Measurements from ENCODE around the gene SCARB1. TPM values are rescaled to one million over a fixed set of nuclear protein-coding genes. Genes with fewer than 3 reads are reported as not detected.

Gene SCARB1
- total RNA-seq, 1 donor from 2014 or later = 10.2 TPM

DNA sequence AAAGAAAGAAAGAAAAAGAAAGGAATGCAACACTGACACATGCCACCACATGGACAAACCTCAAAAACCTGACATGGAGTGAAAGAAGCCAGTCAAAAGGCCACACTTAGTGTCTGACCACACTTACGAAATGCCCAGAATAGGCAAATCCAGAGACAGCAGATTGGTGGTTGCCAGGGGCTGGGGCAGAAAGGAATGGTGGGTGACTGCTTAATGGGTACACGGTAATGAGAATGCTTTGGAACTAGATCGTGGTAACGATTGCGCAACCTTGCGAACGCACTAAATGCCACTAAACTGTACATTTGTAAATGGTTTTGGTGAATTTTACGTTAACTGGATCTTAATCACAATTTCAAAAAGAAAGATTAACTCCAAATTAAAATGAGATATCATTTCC is 39.5 kb downstream of the SCARB1 start:
- intact Hi-C loops (cut with micrococcal nuclease) = no loop called here

DNA sequence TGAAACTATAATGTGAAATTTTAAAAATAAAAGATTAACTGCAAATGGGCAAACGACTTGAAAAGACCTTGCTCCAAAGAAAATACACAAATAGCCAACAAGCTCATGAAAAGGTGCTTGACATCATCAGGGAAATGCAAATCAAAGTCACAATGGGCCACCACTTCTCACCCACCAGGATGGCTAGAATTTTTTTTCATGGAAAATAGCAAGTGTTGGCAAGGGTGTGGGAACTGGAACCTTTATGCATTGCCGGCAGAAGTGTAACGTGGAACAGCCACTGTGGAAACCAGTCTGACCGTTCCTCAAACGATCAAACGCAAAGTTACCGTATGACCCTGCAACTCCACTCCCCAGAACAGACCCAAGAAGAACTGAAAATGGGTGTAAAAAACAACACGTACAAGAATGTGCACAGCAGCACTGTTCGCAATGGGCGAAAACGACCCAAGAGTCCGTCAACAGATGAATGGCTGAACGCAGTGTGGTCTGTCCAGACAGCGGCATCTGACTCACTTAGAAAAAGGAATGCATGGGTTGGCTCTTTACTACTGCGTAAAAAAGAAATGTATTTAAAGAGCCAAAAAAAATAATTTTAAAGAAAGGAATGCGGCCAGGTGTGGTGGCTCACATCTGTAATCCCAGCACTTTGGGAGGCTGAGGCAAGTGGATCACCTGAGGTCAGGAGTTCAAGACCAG is 40.2 kb downstream of the SCARB1 start:
- intact Hi-C loops (cut with micrococcal nuclease) = no loop called here

DNA sequence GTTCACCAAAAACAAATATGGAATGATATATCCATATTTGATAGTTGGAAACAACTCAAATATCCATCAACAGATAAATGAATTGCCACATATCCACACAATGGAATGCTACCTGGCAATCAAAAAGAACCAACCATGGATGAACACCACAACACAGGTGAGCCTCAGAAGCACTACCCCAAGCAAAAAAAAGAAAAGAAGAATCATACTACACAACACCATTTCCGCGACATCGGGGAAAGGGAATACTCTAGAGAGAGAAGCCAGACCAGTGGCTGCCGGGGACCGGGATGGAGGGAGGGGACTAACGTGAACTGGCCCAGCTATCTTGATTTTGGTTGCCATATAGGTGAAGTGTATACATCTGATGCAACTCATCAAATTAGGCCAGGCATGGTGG is 41.4 kb downstream of the SCARB1 start:
- intact Hi-C loops (cut with micrococcal nuclease) = no loop called here

DNA sequence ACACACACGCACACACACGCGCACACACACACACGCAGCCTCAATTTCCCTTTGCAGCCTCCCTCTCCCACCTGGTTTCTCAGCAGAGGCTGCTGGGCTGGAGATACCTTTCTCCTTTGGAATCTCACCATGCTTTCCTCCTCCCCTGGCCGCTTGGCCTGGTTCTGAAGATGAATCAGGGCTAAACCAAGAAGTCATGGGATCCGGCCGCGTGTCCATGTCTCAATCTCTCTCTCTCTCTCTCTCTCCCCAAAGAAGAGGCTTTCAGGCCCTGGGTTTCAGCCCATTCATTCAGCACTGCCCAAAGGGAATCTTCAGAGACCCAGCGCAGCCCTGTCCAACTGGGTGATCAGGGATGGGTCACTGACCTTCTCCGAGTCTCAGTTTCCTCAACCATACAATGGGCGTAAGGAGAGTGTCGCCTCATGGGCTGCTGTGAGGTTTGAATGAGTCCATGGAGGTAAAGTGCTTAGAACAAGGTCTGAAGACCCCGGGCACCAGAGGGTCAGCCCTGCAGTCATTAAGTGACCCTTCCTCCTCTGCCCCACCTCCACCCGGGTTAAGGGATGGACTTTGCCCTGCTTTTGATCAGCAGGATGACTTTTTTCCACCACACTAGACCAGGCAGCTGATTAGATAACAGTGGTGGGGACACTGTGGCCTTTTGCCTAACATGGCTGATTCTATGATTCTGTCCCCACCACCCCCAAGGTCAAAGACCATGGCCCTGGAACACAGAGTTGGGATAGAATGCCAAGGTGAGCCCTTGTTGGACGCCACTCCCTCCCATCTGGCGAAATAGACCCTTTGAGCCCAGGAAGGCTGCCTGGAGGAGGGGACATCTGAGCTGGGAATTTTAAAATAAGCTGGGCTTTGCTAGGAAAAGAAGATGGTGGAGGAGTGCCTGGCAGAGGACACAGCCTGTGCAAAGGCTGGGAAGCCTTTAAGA is 42.1 kb downstream of the SCARB1 start:
- intact Hi-C loops (cut with micrococcal nuclease) = no loop called here

DNA sequence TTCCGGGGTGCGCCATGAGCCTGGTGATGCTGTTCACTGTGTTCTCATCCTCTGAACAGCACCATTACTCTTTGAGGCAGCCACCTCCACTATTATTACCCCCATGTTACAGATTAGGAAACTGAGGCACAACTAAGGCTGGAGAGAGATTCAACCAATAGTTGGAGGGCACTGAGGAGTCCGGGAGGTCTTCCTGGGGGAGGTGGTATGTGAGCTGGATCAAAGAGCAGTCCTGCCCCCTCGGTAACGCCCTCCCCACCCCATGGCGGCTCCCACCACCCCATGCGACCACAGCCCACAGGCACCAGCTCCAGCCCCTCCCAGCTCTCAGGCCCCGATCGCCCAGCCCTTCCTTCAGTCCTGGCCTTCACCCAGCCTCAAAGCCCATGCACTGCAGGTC is 43.5 kb downstream of the SCARB1 start:
- intact Hi-C loops (cut with micrococcal nuclease) = no loop called here

DNA sequence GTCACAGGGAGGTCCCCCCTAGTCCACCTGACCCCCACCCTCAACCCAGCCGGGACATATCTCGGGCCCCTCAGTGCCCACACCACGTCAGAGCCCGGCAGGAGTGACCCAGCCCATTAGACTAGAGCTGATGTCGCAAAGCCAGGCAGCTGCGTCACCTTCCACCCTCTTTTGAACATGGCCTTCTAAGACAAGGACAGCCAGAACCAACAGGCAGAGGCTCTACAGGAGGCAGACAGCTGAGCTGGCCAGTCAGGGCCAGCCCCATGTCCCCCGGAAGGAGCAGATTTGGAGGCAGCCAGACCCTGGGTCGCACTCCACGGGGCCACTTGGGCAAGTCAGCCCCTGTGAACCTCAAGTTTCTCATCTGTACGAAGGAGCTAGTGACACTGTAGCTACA is 44.1 kb downstream of the SCARB1 start:
- intact Hi-C loops (cut with micrococcal nuclease) = no loop called here

DNA sequence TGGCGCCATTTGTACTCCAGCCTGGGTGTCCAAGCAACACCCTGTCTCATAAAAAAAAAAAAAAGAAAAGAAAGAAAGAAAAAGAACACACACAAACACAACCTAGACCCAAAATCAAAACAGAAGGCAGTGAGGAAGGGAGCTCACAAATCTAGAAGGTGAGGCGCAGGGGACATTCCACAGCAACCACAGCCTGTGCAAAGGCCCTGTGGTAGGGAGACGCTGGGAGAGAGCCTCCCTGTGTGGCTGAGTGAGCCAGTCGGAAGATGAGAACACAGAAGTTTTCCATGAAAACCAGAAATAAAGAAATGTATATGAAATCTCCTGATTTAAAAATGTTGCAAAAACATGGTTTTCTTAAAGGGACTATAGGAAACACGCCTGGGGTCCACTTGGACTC is 44.6 kb downstream of the SCARB1 start:
- intact Hi-C loops (cut with micrococcal nuclease) = no loop called here

DNA sequence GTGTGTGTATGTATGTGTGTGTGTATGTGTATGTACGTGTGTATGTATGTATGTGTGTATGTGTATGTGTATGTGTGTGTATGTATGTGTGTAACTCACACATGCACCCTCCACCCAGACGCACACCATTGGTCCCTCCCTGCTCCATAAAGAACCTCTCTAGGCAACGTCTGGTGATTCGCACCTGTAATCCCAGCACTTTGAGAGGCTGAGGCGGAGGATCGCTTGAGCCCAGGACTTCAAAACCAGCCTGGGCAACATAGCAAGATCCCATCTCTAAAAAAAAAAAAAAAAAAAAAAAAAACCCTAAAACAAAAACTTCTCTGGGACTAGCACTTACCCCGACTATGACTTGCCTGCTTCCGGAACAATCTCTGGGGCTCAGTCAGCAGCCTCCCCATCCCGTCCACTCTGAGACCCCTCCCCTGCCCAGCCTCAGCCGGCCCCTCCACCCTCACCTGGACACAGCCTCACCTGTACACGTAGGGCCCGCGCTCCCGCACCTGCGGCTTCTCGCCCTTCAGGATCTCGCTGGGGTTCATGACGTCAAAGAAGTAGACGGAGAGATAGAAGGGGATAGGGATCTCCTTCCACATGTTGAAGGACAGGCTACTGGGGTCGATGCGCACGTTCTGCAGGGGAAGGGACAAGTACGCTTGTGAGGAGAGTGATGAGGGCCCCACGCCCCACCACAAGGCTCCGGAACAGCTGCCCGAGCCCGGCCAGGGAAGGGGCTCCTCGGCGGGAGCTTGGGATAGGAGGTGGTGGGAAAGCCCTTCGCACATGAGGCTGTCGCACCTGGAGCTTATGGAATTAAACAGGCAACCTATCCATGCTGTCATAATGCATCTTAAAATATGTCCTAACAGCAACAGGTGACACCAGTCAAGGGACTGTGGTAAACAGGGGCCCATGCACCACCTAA is 46.3 kb downstream of the SCARB1 start:
- intact Hi-C loops (cut with micrococcal nuclease) = no loop called here

DNA sequence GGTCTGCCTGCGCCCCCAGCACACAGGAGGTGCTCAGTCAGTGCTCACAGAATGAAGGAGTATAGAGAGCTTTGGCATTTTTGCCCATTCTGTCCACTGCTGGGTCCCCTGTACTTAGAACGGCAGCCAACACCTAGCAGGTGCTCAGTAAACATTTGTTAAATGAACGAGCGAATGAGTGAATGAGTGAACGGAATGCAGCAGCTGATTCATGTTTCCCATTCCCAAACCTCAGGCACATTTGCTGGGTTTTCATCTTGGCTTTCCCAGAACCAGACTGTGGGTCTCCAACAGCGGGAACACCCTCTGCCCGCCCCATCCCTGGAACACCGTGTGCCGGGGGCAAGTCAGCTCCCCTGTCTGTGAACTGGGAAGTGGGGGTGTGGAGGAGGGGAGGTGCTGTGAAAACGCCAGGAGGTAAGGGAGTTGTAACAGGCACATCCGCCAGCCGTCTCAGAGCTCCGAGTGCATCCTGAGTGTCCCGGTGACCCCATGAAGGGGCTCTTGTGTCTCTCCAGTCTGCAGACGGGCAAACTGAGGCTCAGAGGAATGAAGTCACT is 47.3 kb downstream of the SCARB1 start:
- intact Hi-C loops (cut with micrococcal nuclease) = no loop called here

DNA sequence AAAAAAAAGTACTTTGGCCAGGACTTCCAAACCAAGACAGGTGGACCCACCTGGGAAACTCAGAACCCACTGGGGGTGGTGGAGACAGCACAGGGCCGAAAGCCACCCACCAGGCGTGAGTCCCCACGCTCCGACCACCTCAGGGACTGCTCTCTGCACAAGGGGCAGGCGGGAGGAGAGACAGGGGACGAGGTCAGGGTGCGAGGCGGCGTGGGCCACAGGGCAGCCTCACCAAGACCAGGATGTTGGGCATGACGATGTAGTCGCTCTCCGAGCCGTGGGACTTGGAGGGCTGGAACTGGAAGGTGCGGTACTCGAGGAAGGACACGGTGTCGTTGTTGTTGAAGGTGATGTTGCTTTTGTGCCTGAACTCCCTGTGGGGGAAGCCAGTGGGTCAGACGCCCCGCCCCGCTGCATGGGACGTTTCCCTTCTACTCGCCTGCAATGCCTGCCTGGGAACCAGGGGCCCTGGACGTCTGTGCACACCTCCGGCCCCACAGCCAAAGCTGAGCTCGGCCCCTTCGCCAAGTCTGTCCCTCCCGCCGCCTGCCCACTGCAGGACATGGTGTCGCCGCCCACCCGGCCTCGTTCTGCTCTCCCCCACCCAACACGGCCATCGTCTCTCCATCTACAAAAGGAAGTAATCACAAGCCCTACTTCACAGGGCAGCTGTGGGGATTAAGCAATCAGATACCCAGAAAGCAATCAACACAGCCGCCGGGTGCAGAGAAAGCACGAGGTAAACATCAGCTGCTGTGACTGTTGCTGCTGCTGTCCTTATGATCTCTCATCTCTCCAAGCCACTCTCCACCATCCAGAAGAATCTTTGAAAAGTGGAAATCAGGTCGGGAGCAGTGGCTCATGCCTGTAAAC is 48.7 kb downstream of the SCARB1 start:
- intact Hi-C loops (cut with micrococcal nuclease) = no loop called here

DNA sequence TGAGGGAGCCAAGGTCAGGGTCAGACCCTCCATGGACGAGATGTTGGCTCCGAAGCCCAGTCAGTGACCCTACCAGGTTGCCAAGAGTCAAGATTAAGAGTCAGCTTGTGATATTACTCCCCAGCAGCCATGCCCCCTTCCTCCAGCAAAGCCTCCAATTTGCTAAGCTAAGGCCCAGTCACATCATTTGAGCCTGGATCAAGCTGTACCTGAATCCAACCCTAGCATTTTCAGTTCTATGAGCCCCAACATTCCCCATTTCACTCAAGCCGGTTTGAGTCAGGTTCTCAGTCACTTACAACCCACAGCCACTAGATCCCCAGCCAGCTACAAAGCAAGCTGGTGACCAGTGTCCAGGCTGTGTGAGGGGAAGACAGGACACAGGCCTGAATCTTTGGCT is 49.9 kb downstream of the SCARB1 start:
- intact Hi-C loops (cut with micrococcal nuclease) = no loop called here

DNA sequence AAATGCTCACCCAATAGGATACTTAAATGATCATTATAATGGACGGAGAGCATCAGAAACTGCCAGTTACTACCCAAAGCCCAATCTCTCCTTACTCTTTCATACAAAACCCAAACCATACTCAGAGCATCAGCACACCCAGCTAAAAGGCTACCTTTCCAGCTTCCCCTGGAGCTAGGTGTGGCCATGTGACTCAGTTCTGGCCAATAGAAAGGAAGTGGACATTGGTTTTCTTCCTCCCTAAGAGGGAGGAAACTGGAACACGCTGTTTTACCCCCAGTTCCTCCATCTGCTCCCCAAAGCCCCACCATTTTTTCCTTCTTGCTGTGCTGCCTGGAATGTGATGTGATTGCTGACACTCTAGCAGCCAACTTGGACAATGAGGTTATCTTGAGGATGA is 50.7 kb downstream of the SCARB1 start:
- intact Hi-C loops (cut with micrococcal nuclease) = no loop called here

DNA sequence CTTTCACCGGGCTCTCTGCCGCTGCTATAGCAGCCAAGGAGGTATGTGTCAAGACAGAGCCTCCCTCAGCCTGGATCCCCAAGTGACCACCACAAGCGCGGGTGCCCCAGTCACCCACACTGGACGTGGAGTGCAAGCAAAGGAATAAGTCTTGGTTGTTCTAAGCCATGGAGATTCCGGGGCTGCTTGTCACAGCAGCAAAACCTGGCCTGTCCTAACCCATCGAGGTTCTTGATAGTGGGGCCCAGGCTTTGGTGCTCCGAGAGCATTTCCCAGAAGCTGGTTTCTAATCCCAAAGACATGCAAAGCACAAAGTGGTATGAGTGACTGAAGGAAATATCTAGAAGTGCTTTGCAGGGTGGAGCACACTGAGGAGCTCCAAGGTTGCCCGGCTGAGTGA is 51.3 kb downstream of the SCARB1 start:
- intact Hi-C loops (cut with micrococcal nuclease) = no loop called here

DNA sequence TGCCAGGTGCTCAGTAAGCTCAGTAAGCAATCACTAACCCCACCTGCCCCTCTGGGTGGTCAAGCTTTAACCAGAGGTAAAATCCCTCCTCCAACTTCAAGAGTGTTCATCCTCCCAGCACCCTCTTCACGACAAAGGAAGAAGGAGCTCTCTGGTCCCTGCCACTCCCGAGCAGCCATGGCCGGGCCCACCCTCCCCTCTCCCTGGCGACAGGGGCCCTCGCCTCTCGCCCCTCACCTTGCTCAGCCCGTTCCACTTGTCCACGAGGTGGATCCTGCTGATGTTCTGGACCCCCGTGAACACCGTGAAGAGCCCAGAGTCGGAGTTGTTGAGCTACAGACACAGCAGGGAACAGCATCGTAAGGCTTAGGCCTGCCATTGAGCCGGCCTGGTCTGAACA is 52.0 kb downstream of the SCARB1 start:
- intact Hi-C loops (cut with micrococcal nuclease) = no loop called here

DNA sequence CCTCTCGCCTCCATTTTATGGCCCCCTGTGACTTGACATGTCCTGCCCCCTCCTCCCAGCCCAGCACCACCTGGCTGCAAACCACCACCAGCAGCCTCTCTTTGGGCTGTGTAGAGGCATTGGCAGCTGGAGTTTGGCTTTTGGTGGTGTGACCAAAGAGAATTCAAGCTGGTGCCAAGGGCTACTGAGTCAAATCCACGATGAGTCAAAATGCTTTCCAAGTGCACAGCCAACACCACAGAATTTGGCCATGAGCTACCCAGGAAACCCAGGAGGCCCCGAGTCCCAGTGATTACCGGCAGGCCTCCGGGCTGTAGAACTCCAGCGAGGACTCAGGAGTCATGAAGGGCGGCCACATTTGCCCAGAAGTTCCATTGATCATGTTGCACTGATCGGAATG is 53.8 kb downstream of the SCARB1 start:
- intact Hi-C loops (cut with micrococcal nuclease) = no loop called here

DNA sequence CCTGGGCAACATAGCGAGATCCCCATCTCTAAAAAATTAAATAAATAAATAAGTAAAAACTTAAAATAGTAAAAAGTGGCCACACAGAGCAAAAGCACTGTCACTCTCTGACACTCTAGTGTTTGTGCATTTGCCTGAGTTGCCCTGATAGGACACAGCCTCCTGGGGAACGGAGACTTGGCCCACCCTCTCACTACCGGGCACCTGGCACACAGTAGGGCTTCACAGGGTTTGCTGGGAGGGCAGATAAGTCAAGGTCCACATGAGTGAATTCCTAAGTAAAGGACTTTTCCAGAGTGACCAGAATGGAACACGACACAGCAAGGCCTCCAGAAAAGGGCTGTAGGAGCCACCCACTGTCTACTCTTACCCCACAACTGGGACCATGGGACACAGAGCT is 54.3 kb downstream of the SCARB1 start:
- intact Hi-C loops (cut with micrococcal nuclease) = no loop called here

DNA sequence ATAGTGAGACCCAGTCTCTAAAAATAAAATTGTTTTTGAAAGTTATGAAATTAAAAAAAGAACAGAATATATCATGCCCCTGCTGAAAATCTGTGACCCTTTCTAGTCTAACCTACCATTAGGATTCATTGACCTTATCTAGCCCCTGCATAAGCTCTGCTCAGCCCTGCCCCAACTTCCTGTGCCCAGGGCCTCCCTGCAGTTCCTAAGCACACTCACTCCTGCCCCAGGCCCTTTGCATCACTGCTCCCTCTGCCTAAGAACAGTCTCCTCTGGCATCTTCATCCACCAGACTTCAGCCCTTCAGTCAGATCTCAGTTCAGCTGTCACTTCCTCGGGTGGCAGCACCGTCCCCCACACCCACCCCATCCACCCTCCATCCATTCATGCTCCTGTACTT is 55.4 kb downstream of the SCARB1 start:
- intact Hi-C loops (cut with micrococcal nuclease) = no loop called here

DNA sequence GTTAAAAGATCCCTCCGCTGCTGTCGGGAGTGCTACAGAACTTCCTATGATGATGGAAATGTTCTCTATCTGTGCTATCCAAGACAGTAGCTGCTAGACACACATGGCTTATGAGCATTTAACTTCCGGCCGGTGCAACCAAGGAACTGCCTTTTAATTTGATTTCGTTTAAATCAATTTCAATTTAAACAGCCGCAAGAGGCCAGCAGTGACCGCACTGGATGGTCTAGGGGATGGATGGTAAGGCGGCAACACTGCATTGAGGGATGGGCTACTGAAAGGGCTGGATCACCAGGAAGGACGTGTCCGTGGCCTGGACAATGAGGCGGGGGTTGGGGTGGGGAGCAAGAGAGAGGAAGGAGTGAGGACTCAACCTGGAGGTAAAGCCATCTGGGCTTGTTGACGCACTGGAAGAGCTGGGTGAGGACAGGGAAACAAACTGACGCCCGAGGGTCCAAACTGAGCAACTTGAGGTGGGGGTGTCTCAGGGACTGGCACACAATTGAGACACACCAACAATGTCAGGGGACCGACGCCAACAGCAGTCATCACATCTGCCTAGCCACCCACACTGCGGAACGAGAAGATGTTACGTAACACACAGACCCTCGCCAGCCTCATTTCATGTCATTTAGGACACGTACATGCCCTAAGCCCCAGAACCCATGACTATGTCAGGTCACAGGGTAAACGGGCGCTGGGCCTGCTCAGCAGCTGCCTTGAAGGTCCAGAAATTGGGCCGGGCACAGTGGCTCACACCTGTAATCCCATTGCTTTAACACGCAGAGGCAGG is 57.6 kb downstream of the SCARB1 start:
- intact Hi-C loops (cut with micrococcal nuclease) = no loop called here

DNA sequence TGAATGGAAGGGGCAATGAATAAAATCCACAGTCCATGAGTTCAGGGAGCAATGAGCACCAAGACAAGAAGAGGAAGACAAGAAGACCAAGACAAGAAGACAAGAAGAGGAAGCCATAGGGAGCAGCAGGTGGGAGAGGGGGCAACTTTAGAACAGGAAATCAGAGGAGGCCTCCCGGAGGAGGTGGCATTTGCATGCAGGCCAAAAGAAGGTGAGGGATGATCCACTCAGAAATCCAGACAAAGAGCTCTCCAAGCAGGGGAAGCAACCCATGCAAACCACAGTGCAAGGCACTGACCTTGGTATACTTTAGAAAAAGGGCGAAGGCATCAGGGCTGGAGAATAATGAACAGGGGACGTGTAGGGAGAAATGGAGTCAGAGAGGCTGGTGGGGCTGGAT is 58.6 kb downstream of the SCARB1 start:
- intact Hi-C loops (cut with micrococcal nuclease) = no loop called here

Data from T-helper 2 cell treated with Interferon-gamma antibody and Interleukin-4, amounts not matched to agents 100 ng/mL and 5 ng/mL, for 36 hours (primary cell).